GM12891 (cell line): ENCODE measurements around the gene ASPG.

Experiments
- DNase-seq: peaks from one replicate; pipeline ENCODE4 v3.0.0; 2011; ENCODE audit warnings: low spot score; ENCODE audit not compliant: insufficient read length
- FAIRE-seq: peaks from 2 replicates; lab custom pipeline; 2011; peaks lifted over from hg19 to GRCh38; lab: Jason Lieb, UNC
- PAX5 ChIP-seq: IDR thresholded peaks from 2 replicates; pipeline ENCODE4 v1.6.1; 2011; ENCODE audit warnings: low read length, moderate library complexity, mild to moderate bottlenecking; ENCODE audit not compliant: insufficient read depth, severe bottlenecking
- POLR2A ChIP-seq: IDR thresholded peaks from 2 replicates; pipeline ENCODE4 v1.6.1; 2011; ENCODE audit warnings: low read depth, low read length, control low read depth
- POLR2AphosphoS5 ChIP-seq: IDR thresholded peaks from 2 replicates; pipeline ENCODE4 v1.6.1; 2011; ENCODE audit warnings: low read depth, low read length, control low read depth
- POU2F2 ChIP-seq: IDR thresholded peaks from 2 replicates; pipeline ENCODE4 v1.6.1; 2011; ENCODE audit warnings: low read depth, mild to moderate bottlenecking, control low read depth, low read length, moderate library complexity
- SPI1 ChIP-seq: IDR thresholded peaks from 2 replicates; pipeline ENCODE4 v1.6.1; 2011; ENCODE audit warnings: low read depth, low read length, control low read depth
- TAF1 ChIP-seq: IDR thresholded peaks from 2 replicates; pipeline ENCODE4 v1.6.1; 2011; ENCODE audit warnings: low read depth, low read length, control low read depth

The ASPG gene

DNA sequence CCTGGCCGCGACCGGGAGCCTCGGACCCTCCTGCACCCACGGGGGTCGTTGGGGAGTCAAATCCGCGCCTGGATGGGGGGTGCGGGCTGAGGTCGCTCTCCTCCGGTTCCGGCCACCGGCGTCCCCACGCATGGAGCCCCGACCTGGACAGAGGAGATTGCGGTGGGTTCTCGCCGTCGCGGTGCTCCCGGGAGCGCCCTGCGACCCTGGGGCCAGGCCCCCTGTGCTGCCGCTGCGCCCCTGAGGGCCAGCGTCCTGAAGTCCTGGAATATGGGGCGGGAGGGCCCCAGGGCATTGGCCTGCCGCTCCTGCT, 345 bp downstream of the ASPG start:
- TF ChIP-seq POU2F2 = no peak
- FAIRE-seq (no peak), DNase-seq (peak; percentile 13)

DNA sequence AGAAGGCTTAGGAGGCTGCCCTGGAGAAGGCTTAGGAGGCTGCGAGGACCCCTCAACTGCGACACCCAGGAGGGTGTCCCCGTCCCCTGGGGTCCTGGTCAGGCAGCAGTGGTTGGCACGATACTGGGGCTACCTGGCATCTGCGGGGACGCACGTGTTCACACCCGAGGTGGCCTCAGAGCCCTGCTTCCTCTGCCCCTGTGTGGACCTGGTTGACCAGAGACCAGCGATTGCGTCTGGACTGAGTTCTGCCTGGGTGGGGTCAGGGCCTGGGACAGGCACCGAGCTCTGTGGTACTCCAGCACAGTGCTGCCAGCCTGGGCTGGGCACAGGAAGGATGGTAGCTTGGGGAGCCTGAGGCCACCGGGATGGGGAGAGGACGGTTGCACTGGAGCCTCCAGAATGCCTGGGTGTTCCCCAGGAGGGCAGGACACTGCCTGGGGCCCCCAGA, 735 bp downstream of the ASPG start:
- TF ChIP-seq POLR2AphosphoS5 = no peak
- TF ChIP-seq PAX5 = no peak
- TF ChIP-seq TAF1 = no peak
- peak; percentile 11 for DNase-seq
- FAIRE-seq = no peak

DNA sequence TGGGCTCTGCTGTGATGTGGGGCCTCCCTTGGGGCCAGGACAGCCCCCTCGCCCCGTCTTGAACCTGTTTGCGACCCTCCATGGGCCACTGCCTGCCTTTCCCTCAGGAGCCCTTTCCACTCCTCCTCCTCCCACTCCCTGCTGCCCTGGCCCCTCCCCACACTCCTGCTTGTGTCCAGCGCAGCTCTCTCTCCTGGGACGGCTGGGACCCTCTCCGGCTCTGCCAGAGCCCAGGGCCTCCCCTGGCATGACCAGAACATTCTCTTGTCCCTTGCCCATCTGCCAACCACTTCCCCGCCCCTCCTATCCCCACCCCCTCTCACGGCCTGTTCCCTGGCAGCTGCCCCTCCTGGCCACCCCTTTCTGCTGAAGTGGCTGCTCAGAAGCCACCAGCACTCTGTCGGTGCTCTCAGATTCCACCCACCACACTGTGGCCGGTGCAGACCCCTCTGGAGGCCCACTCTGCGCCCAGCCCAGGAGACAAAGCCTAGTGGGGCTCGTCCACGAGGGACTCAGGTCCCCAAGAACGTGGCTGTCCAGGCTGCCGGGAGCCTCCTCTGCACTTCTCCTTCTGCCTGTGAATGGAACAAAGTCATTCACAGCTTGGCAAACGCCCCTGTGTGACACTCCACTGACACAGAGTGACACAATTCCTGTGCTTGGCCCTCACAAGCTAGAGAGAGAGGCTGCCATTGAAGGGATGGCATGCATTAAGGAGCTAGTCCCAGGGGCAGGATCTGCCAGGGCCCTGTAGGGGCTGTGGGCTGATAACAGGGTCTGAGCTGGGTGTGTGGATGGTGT, 1.4 kb downstream of the ASPG start:
- DNase-seq (peak; percentile 17), FAIRE-seq (no peak)
- no peak for TF ChIP-seq POLR2AphosphoS5
- no peak for TF ChIP-seq SPI1
- no peak for TF ChIP-seq POLR2A
- no peak for TF ChIP-seq POU2F2
- no peak for TF ChIP-seq TAF1
- no peak for TF ChIP-seq PAX5

DNA sequence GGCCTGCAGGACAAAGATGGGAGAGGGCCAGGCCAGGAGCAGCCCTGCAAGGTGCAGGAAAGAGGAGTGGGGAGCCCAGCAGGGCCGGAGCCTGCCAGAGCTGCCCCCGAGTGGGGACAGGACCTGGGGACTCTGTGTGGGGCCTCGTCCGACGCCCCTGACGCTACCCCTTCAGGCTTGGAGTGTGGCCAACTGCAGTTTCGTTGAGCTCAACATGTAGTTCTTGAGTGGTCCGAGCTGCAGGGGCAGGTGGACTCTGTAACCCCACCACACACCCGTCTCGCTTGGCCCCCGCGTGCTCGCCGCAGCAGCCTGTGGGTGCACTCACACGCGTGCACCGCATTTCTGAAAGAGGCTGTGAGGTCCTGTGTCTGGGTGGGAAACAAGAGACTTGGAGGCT, 2.0 kb downstream of the ASPG start:
- TF ChIP-seq POLR2AphosphoS5 (no peak), TAF1 (no peak), POU2F2 (no peak), PAX5 (no peak), SPI1 (no peak), POLR2A (no peak)
- DNase-seq = no peak
- no peak for FAIRE-seq

DNA sequence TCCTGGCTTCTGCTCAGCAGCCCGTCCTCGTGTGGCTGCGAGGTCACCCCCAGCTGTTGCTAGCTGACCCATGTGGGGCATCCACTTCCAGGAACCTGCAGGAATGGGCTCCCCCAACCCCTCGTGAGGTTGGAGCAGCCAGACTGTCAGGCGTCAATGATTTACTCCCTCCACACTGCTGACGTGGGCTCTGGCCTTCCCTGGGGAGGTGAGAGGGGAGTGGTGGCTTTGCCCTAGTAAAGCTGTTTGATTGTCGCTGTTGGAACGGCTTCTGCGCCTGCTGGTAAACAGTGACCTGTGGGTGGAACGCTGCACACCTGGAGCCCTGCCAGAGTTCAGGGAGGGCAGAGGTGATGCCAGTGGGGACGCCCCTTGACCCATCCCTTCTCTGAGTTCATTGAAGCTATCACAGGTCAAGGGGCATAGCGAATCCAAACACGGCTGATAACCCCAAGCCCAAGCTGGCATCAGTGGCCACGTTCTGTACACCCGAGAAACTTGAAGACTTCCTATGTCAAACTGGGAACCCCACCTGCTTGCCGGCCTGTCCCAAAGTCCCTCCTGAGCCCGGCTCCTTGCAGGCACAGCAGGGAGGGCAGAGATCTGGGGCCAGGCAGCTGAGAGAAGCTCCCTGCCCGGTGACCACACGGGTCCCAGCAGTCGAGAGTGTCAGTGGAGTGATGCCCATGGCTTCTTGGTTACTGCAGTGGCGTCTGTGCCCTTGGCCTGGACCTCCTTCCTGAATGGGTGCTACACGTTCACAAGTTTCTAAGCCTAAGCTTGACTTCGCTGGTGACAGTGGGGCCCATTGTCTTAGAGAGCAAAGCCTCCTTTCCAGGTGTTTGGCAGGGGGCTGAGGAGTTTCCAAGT, 2.7 kb downstream of the ASPG start:
- no peak for DNase-seq
- no peak for FAIRE-seq

DNA sequence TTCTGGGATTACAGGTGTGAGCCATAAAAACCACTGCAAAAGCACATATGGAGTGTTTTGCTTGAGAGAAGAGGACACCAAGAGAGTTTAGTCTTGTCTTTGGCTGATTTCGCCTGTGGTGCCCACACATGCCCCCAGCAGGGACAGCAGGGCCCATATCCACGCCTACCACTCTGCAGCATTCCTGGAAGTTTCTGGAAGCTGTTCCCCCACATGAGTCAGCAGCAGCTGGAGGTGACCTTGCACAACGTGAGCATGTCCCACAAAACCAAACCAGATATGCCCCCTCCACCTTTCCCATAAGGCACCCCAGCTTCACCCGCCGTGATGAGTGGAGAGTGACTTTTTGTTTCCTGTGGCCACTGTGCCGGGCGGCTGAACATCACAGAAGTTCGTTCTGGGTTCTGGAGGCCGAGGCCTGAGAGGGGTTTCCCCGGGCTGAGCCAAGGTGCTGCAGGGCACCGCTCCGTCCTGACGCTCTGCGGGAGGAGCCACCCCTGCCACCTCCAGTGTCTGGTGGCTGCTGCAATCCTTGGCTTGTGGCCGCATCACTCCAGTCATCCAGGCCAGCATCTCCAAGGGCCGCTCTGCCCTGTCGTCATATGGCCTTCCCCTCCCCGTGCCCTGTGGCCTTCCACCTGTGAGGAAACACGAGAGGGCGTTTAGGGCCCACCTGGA, 4.7 kb downstream of the ASPG start:
- DNase-seq (no peak), FAIRE-seq (no peak)
- TF ChIP-seq POU2F2 (no peak), PAX5 (no peak), POLR2AphosphoS5 (no peak), TAF1 (no peak), SPI1 (no peak), POLR2A (no peak)

More for the DNA sequence above, 2.7 kb downstream of the ASPG start:
- TF ChIP-seq PAX5 = no peak
- no peak for TF ChIP-seq POLR2AphosphoS5
- no peak for TF ChIP-seq POLR2A
- TF ChIP-seq POU2F2 = no peak
- TF ChIP-seq SPI1 = no peak

DNA sequence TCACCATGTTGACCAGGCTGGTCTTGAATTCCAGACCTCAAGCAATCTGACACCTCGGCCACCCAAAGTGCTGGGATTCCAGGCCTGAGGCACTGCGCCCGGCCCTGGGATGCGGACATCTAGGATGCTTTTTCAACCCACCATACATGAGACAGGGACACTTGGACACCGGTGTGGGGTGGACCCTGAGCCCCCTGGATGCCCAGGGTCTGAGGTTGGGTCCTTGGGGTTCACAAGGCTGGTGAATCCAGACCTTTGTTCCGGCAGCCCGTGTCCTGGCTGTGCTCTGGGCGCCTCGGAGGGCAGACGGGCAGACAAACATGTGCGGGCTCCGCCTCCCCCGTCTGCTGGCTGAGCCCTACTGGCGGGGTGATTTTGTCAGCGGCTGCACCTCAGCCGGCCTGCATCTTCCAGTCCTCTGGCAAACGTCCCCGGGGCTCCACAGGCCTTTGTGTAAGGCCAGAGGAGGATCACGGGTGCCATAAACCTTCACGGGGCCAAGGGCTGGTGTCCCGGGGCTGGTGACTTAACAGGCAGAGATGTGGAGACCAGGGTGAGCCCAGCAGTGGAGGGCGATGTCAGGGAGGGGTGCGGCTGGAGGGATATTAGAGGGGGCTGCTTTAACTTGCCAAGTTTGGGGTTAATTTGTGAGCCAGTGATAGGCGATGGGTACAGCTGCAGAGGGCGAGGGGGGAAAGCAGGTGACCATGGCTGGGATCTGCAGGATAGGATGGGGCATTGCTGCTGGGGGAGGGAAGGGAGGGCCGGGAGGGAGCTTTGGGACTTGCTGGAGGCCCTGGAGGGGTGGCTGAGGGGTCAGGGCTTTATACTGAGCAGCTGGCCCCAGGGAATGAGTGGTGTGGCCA, 5.8 kb downstream of the ASPG start:
- TF ChIP-seq POLR2AphosphoS5 = no peak
- TF ChIP-seq TAF1 = no peak
- TF ChIP-seq POLR2A = no peak
- no peak for TF ChIP-seq POU2F2
- DNase-seq = no peak
- FAIRE-seq = no peak

DNA sequence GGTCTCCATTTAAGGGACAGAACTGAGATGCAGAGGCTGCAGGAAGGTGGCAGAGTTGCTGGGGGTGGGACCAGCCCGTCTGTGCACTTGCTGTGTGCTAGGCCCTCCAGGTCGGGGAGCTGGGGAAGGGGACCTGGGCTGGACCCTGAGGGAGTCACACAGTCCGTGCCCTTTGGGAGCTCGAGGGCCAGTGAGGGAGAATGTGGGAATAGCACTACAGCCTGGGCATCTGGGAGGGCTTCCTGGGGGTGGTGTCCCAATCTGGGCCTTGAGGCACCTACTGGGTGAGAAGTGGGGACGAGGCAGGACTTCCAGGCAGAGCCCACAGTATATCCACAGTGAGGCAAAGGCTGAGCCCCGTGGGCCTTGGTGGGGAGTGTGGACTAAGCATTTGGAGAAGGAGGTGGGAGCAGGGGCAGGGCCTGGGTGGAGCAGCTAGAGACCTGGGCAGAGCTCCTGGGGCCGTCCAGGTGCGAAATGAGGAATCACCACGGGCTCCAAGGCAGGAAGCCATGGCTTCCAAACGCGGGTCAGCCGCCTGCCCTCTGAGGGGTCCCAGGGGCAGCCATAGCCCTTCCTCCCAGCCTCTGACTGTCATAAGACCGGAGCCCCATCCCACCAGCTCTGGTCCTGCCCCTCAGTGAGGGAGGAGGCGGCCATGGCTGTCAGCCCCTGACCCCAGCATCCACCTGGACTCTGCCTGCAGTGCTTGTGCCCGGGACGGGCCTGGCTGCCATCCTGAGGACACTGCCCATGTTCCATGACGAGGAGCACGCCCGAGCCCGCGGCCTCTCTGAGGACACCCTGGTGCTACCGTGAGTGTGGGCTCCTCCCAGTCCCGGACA, 6.6 kb downstream of the ASPG start:
- DNase-seq = no peak
- no peak for FAIRE-seq
- TF ChIP-seq POLR2A (no peak), POU2F2 (no peak), PAX5 (no peak), SPI1 (no peak), TAF1 (no peak), POLR2AphosphoS5 (no peak)

DNA sequence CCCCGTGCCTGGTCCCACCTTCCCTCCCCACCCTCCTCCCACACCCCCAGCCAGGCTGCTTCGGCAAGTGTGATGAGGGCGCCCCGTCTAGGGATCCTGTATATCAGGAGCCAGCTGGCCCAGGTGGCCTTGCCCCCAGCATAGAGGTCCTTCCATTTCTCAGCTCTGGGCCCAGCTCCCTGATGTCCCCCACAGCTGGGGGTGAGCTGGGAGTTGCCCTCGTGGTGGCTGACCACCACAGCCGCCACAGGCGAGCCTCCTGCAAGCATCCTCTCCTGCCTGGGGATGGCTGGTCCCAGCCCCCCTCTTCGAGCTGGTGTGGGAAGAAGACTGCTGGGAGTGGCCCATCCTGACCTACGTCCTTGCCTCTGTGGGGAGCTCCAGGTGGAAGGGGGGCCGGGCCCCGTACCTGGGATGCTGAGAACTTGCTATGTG, 7.4 kb downstream of the ASPG start:
- FAIRE-seq (no peak), DNase-seq (no peak)
- TF ChIP-seq SPI1 = no peak
- no peak for TF ChIP-seq POLR2A
- TF ChIP-seq PAX5 = no peak
- TF ChIP-seq POU2F2 = no peak
- TF ChIP-seq POLR2AphosphoS5 = no peak
- TF ChIP-seq TAF1 = no peak
